Pancreas (tissue), 10 donors: Measurements from ENCODE around the gene RER1. TPM values are rescaled to one million over a fixed set of nuclear protein-coding genes. Genes with fewer than 3 reads are reported as not detected.
"Not testable (repeated sequence)": the region's sequence is repeated elsewhere in the genome, so short reads cannot be mapped to it uniquely, and the experiment has no call there.

Source experiments
- ATAC-seq, 4 donors: fragments of 200-7000 bp; cut with Tn5 transposase; one replicate each; pipeline versions ENCODE4 v1.8.0 to v1.9.1; 2020; ENCODE audit warnings: mild to moderate bottlenecking in 4 of 4, moderate library complexity in 4 of 4
- DNase-seq, 6 donors: peaks; one replicate each; pipeline ENCODE4 v3.0.0-alpha.2; 2020
- FAIRE-seq: peaks from 2 replicates; lab custom pipeline; 2012; peaks lifted over from hg19 to GRCh38; lab: Jason Lieb, UNC
- H3K27ac ChIP-seq, 4 donors: fragments of 200-600 bp; sonication (generic); 1 replicate in 3 of 4; 2 replicates in 1 of 4; pipeline versions ENCODE4 v1.5.0 to v1.8.0; 2020
- H3K27me3 ChIP-seq, 4 donors: fragments of 200-600 bp; one replicate each; pipeline ENCODE4 v1.8.0; 2021
- H3K36me3 ChIP-seq, 3 donors: fragments of 200-600 bp; sonication (generic) in 1 of 3; one replicate each; pipeline versions ENCODE4 v1.5.0 to v1.8.0; 2020 to 2021
- H3K4me1 ChIP-seq, 3 donors: fragments of 200-600 bp; one replicate each; pipeline ENCODE4 v1.8.0; 2021
- H3K4me3 ChIP-seq, 4 donors: fragments of 200-600 bp; sonication (generic) in 2 of 4; one replicate each; pipeline versions ENCODE4 v1.5.0 to v1.8.0; 2020 to 2021
- H3K9me3 ChIP-seq, 4 donors: fragments of 200-600 bp; one replicate each; pipeline ENCODE4 v1.8.0; 2021
- WGBS, 2 donors: extraction: QIAGEN DNeasy Blood & Tissue Kit; methylation state at CpG; one replicate each; pipeline ENCODE4 v1.1.7; 2013; 5-methylcytosine and 5-hydroxymethylcytosine counted together
- intact Hi-C, 3 donors: fragments of 100-400 bp; cut with DNase I; formaldehyde crosslinking; loops; one replicate each; pipeline versions ENCODE4 v1.11.1 to v1.14.2; 2022
- polyA plus RNA-seq, 2 donors: library from polyadenylated mRNA; stranded (reverse); fragments of 200-250 nt; gene quantifications; one replicate each; pipeline ENCODE4 v1.2.3, GENCODE V29; 2013
- total RNA-seq, 6 donors: library from RNA; stranded (reverse); fragmentation: NEBNext Ultra II Directional in 4 of 6; extraction: Animal tissue kit (Norgen Biotek cat#: 25700) in 4 of 6; gene quantifications; one replicate each; pipeline versions ENCODE4 v1.2.1 to v1.2.4, GENCODE V29; 2021 to 2023
- TF ChIP-seq, protein P1 (sequence below), 4 donors: fragments of 200-600 bp; sonication (generic) in 3 of 4; IDR thresholded peaks; one replicate each; pipeline versions ENCODE4 v1.5.0 to v1.8.0; 2021; ENCODE audit warnings: antibody characterized with exemption in 4 of 4
- donor health status: healthy with polysubstance abuse.
- donor health status: DM: no; HTN: no; CAD: no; lungs with moderate emphysema.
- donor health status: DM: no; HTN: no; CAD: no.
- donor health status: control.
- donor health status: control.
- donor health status: Bipolar disorder and iron deficiency.
- donor health status: DM: yes; HTN: yes; CAD: no.
- donor health status: DM: no; HTN: no; CAD: no.
- donor health status: DM: no; HTN: no; CAD: no.
- donor health status: DM: yes; HTN: yes; CAD: no.

Gene RER1
- total and polyA plus RNA-seq, 8 donors: 54.8 to 84.2 (median 70.6) TPM

DNA sequence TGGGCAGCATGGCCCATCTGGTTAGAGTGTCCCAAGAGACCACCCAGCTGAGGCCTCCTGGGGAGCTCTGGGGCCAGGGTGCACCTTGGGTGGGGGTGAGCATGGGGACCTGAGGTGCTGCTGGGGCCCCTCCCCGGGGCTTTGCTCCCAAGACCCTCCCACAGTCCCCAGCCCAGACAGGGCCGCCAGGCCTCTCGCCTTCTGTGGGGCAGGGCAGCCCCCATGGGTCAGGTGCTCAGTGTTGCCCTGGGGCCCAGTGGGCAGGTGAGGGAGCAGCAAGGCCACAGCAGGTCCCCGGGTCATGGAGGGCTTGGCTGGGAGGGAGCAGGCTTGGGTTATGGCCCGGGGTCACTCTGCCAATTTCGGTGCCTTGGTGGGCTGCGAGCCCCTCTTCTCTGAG lies 45.2 kb downstream of the RER1 start:
- TF ChIP-seq, protein P1, sequence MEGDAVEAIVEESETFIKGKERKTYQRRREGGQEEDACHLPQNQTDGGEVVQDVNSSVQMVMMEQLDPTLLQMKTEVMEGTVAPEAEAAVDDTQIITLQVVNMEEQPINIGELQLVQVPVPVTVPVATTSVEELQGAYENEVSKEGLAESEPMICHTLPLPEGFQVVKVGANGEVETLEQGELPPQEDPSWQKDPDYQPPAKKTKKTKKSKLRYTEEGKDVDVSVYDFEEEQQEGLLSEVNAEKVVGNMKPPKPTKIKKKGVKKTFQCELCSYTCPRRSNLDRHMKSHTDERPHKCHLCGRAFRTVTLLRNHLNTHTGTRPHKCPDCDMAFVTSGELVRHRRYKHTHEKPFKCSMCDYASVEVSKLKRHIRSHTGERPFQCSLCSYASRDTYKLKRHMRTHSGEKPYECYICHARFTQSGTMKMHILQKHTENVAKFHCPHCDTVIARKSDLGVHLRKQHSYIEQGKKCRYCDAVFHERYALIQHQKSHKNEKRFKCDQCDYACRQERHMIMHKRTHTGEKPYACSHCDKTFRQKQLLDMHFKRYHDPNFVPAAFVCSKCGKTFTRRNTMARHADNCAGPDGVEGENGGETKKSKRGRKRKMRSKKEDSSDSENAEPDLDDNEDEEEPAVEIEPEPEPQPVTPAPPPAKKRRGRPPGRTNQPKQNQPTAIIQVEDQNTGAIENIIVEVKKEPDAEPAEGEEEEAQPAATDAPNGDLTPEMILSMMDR (IDR thresholded peaks at IDR 0.05): no peak
- ATAC-seq (no peak), FAIRE-seq (no peak), DNase-seq (no peak)
- no peaks in the 10 kb centered on the region for H3K4me1 ChIP-seq
- intact Hi-C loops: no loop called here
- H3K9me3 ChIP-seq: no peaks in the 10 kb centered on the region
- no peak overlapping the region for H3K4me3 ChIP-seq
- no peaks in the 10 kb centered on the region for H3K36me3 ChIP-seq
- H3K27me3 ChIP-seq: no peaks in the 10 kb centered on the region
- 46 to 68% methylated on average over 7 of the region's 7 CpGs for WGBS, 2 donors
- H3K27ac ChIP-seq: no peak overlapping the region

GRCh38 chr1:2437617-2438016 lies 46.0 kb downstream of the RER1 start:
- Histone ChIP-seq H3K4me1 (no peaks in the 10 kb centered on the region), H3K9me3 (no peaks in the 10 kb centered on the region), H3K4me3 (no peak overlapping the region), H3K27ac (no peak overlapping the region), H3K36me3 (no peaks in the 10 kb centered on the region), H3K27me3 (peaks cover 0 to under 1% (median 0%) of the 10 kb centered on the region in 4 donors)
- TF ChIP-seq, protein P1 (IDR thresholded peaks at IDR 0.05): no peak
- FAIRE-seq (no peak), ATAC-seq (no peak), DNase-seq (no peak)
- intact Hi-C loops: no loop called here
- 66 to 77% methylated on average over 15 of the region's 15 CpGs for WGBS, 2 donors

GRCh38 chr1:2438038-2438437 lies 46.4 kb downstream of the RER1 start:
- 65 to 74% methylated on average over 15 of the region's 15 CpGs for WGBS, 2 donors
- no peak for FAIRE-seq
- DNase-seq: no peak

GRCh38 chr1:2438641-2439040 lies 47.0 kb downstream of the RER1 start:
- H3K27ac ChIP-seq: no peak overlapping the region
- FAIRE-seq: no peak

More at GRCh38 chr1:2438038-2438437, 46.4 kb downstream of the RER1 start:
- intact Hi-C loops: no loop called here
- no peak overlapping the region for H3K4me3 ChIP-seq
- no peaks in the 10 kb centered on the region for H3K4me1 ChIP-seq
- no peak overlapping the region for H3K27ac ChIP-seq
- H3K36me3 ChIP-seq: no peaks in the 10 kb centered on the region
- peaks cover 0 to 5% (median 0%) of the 10 kb centered on the region in 4 donors for H3K27me3 ChIP-seq
- TF ChIP-seq, protein P1 (IDR thresholded peaks at IDR 0.05): no peak
- H3K9me3 ChIP-seq: no peaks in the 10 kb centered on the region
- no peak for ATAC-seq

DNA sequence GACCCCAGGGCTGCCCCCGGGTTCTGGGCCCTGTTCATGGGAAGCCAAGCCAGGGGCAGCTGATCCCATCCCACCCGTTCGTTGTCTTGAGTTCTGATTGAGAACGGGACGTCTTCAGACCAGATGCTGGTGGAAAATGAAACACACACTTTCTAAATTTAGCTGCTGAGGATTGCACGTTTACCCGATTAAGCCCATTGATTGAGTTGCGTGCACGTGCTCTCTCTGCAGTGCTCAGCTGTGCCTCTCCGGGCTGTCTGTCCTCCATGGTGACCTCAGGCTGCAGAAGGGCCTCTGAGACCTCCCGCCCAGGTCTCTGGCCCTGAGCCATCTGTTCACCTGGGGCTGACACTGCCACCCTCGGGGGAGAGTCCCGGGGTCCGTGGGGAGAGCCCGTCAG lies 47.7 kb downstream of the RER1 start:
- Histone ChIP-seq H3K36me3 (no peaks in the 10 kb centered on the region), H3K9me3 (no peaks in the 10 kb centered on the region), H3K4me1 (no peaks in the 10 kb centered on the region), H3K27ac (no peak overlapping the region), H3K4me3 (no peak overlapping the region), H3K27me3 (peaks cover 0 to 7% (median 0%) of the 10 kb centered on the region in 4 donors)
- TF ChIP-seq, protein P1 (IDR thresholded peaks at IDR 0.05): no peak
- no peak for FAIRE-seq
- intact Hi-C loops: no loop called here
- DNase-seq: no peak
- no peak for ATAC-seq
- 37 to 38% methylated on average over 15 of the region's 15 CpGs for WGBS, 2 donors

More at GRCh38 chr1:2438641-2439040, 47.0 kb downstream of the RER1 start:
- Histone ChIP-seq H3K4me3 (no peak overlapping the region), H3K9me3 (no peaks in the 10 kb centered on the region), H3K4me1 (no peaks in the 10 kb centered on the region), H3K27me3 (peaks cover 0 to 7% (median 0%) of the 10 kb centered on the region in 4 donors), H3K36me3 (no peaks in the 10 kb centered on the region)
- ATAC-seq (no peak), DNase-seq (no peak)
- TF ChIP-seq, protein P1 (IDR thresholded peaks at IDR 0.05): no peak
- WGBS, 2 donors: 72 to 73% methylated on average over 14 of the region's 14 CpGs
- intact Hi-C loops: no loop called here

GRCh38 chr1:2440346-2440745 lies 48.7 kb downstream of the RER1 start:
- WGBS, 2 donors: 69 to 78% methylated on average over 20 to 23 of the region's 23 CpGs
- H3K36me3 ChIP-seq, intact Hi-C loops, H3K27me3 ChIP-seq, H3K4me3 ChIP-seq, ATAC-seq, H3K27ac ChIP-seq, H3K9me3 ChIP-seq, H3K4me1 ChIP-seq: not testable (repeated sequence)
- DNase-seq (peak in 1 of 6 donors; percentile 89), FAIRE-seq (peak; percentile 20)
